NCI-H82 treated with DMSO at 0.1 percent for 48 hours (cell line): Measurements from ENCODE around the gene C1orf185.
"Not testable (repeated sequence)": the region's sequence is repeated elsewhere in the genome, so short reads cannot be mapped to it uniquely, and the experiment has no call there.

Experiments used
- DNase-seq: peaks from one replicate; lab custom pipeline; 2025; ENCODE audit not compliant: unreplicated experiment; lab: John Stamatoyannopoulos, UW

Gene C1orf185

GRCh38 chr1:51133045-51133444 lies 31.0 kb downstream of the C1orf185 start:
- no peak for DNase-seq

- DNase-seq, result not testable (repeated sequence)
Observed at GRCh38 chr1:51137696-51138095, 35.7 kb downstream of the C1orf185 start.

DNA sequence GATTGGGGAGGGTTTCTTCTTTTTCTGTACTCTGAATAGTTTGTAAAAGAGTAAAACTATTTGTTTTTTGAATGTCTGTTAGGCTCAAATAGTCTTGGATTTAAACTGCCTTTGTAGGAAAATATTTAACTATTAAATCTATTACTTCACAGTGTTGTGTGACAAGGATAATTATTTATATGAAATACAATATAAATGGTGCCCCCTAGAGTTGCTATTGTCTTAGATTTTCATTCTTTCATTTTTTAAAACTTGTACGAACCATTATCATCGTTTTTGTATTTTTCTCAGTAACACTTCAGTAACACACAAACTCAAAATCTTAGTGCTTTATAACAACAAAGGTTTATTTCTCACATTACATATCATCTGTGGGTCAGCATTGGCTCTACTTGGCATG lies 37.4 kb downstream of the C1orf185 start:
- DNase-seq, result no peak

DNA sequence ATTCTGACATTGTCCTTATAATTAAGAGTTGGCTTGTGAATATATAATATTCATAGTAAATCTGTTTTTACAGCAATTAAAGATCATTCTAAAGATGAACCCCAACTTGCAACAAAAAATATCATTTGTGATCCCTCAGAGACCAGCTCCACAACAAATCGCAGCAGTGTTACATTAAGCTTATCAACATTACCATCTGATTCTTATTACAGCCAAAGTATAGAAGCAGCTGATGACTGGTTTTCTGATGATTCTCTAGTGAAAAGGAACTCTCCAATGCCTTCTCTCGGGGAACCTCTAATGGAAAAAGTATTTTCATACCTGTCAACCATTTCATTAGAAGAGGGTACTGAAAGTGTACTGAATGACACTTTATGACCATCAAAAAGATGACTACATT lies 45.4 kb downstream of the C1orf185 start:
- no peak for DNase-seq

DNA sequence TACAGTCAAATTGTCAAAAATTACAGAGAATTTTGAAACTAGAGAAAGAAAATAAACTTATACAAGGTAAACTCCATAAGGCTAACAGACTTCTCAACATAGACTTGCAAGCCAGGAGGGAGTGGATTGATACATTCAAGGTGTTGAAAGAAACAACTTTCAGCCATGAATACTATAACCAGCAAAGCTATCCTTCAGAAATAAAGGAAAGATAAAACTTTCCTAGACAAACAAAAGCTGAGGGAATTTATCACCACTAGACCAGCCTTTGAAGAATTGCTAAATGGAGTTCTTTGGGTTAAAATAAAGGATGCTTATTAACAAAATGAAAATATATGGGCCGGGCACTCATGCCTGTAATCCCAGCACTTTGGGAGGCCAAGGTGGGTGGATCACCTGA lies 52.7 kb downstream of the C1orf185 start:
- DNase-seq, result no peak

DNA sequence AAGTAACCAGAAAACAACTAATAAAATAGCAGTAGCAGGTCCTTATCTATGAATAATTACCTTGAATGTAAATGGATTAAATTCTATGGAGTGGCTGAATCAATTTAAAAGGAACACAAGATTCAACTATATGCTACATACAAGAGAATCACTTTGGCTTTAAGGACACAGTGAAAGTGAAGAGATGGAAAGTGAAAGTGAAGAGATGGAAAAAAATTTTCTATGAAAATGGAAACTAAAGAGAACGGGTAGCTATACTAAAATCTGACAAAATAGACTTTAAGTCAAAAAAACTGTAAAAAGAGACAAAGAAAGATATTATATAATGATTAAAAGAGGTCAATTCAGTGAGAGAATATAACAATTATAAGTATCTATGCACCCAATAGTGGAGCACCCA lies 54.7 kb downstream of the C1orf185 start:
- DNase-seq, result no peak

DNA sequence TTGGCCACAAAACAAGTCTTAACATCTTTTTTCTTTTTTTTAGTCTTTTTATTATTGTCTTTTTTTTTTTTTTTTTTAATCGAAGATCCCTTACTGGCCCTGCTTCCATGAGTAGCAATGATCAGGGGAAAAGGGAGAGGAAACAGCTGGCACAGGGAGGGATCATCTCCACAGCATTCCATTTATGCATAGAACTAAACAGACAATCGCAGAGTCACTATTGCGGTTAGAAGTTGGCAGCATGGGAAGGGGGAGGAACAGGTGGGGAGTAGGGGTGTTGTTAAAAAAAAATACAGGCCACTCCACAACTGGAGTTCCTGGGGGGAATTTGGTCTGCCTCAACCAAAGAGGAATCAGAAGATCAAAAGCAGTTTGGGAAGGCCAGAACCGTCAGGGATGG lies 55.4 kb downstream of the C1orf185 start:
- no peak for DNase-seq

DNA sequence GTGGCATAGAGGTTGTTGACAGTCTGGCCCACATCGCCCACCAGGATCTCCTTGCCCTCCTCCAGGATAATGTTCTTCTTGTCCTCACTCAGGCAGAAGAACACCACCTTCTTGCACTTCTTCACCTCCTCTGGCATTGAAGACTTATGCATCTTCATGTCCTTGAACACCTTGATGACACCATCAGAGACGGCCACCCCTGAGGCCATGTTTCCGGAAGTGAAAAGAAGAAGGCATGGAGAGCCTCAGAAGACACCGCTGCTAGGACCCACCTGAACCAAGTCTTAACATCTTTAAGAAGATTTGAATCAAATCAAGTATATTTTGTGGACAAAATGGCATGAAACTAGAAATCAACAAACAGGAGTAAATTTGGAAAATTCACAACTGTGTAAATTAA lies 56.2 kb downstream of the C1orf185 start:
- DNase-seq, result no peak

DNA sequence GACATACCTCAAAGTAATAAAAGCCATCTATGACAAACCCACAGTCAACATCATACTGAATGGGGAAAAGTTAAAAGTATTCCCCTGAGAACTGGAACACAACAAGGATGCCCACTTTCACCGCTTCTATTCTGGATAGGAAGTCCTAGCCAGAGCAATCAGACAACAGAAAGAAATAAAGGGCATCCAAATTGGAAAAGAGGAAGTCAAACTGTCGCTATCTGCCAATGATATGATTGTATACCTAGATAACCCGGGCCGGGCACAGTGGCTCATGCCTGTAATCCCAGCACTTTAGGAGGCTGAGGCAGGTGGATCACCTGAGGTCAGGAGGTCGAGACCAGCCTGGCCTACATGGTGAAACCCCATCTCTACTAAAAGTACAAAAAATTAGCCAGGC lies 60.5 kb downstream of the C1orf185 start:
- not testable (repeated sequence) for DNase-seq

DNA sequence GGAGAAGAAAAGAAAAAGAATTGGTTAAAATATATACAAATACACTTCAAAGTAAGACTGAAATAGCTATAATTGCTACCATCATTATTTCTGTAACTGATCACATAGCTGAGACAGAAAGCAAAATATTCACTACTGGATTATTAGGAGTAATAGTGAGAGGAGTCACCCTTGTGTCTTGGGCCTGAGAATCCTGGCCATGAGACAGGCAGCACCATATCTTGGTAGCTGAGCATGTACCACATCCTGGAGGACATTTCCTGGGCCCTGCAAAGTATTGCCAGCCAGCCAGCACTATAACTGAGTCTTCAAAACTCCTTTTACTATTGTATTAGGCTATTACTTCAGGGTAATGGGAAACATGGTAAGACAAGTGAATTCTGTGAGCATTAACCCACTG lies 63.5 kb downstream of the C1orf185 start:
- DNase-seq, result no peak

- no peak for DNase-seq
Observed at GRCh38 chr1:51168266-51168845, 66.3 kb downstream of the C1orf185 start.

DNA sequence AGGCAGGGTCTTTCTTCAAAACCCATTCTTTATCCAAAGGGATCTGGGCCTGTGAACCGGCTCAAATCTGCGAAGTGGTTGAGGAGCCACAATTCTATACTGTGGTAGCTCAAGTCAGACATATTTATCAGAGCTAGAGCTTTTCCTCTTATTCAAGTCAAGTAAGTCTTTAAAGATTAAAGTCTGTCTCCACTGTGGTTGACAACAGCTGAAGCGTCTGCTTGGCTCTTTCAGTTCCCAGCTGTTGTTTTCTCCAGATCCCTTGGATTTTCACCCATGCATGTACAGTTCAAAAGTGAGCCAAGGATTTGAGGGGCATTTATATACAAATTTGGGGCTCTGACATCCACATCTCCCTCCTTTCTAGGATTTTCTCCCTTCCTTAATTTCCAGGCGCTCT lies 66.9 kb downstream of the C1orf185 start:
- DNase-seq, result peak; percentile 60

GRCh38 chr1:51170342-51170741 lies 68.3 kb downstream of the C1orf185 start:
- DNase-seq, result no peak

- no peak for DNase-seq
Observed at GRCh38 chr1:51172811-51173210, 70.8 kb downstream of the C1orf185 start.

- no peak for DNase-seq
Observed at GRCh38 chr1:51175278-51175677, 73.2 kb downstream of the C1orf185 start.

- DNase-seq, result not testable (repeated sequence)
Observed at GRCh38 chr1:51177988-51178387, 76.0 kb downstream of the C1orf185 start.

- no peak for DNase-seq
Observed at GRCh38 chr1:51188230-51188629, 86.2 kb downstream of the C1orf185 start.

GRCh38 chr1:51189421-51190073 lies 87.5 kb downstream of the C1orf185 start:
- DNase-seq, result peak; percentile 67

DNA sequence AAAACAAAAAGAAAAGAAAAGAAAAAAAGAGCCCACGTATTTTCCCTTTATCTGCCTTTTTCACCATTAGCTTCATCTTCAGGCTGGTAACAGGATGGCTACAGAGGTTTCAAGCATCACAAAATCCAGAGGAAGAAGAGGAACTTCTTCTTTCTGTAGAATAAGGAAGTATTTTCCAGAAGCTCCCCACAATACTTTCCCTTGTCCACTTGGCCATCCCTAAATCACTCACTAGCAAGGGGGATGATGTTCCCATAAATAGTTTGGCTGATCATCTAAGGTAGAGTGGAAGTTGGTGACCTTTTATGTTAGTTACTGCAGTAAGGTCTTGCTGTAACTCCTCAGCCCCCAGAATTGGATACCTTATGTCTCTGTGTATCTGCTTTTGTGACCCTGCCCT lies 88.9 kb downstream of the C1orf185 start:
- no peak for DNase-seq

GRCh38 chr1:51192213-51192843 lies 90.3 kb downstream of the C1orf185 start:
- peak; percentile 43 for DNase-seq

- no peak for DNase-seq
Observed at GRCh38 chr1:51193564-51193963, 91.5 kb downstream of the C1orf185 start.
